Naive B cell (primary cell): ENCODE measurements around the gene ABHD2. TPM values are rescaled to one million over a fixed set of nuclear protein-coding genes. Genes with fewer than 3 reads are reported as not detected.
"Not testable (repeated sequence)": the region's sequence is repeated elsewhere in the genome, so short reads cannot be mapped to it uniquely, and the experiment has no call there.

Source experiments
- ATAC-seq, 2 donors: fragments of 150-1000 bp; cut with Tn5 transposase; 2 replicates each; pipeline ENCODE4 v1.10.0; 2021; ENCODE audit warnings: low read depth in 2 of 2, mild to moderate bottlenecking in 2 of 2, moderate library complexity in 2 of 2
- DNase-seq: peaks from one replicate; pipeline ENCODE4 v3.0.0; 2022
- H3K27ac Mint-ChIP-seq, 6 donors: one replicate each; pipeline ENCODE4 v1.8.0; 2020 to 2022; ENCODE audit warnings: mild to moderate bottlenecking in 6 of 6, mixed read lengths in 6 of 6, moderate library complexity in 5 of 6, inconsistent platforms in 2 of 6
- H3K27me3 Mint-ChIP-seq, 3 donors: one replicate each; pipeline ENCODE4 v1.8.0; 2021 to 2022; ENCODE audit warnings: mixed read lengths in 3 of 3, mild to moderate bottlenecking in 1 of 3
- H3K36me3 Mint-ChIP-seq, 2 donors: one replicate each; pipeline ENCODE4 v1.8.0; 2020 to 2022; ENCODE audit warnings: mixed read lengths in 2 of 2, inconsistent platforms in 1 of 2, mild to moderate bottlenecking in 1 of 2
- H3K4me1 Mint-ChIP-seq, 3 donors: one replicate each; pipeline ENCODE4 v1.8.0; 2020 to 2022; ENCODE audit warnings: mixed read lengths in 3 of 3, inconsistent platforms in 1 of 3, mild to moderate bottlenecking in 1 of 3, moderate library complexity in 1 of 3
- H3K4me3 Mint-ChIP-seq, 8 donors: one replicate each; pipeline ENCODE4 v1.8.0; 2020 to 2022; ENCODE audit warnings: mild to moderate bottlenecking in 8 of 8, mixed read lengths in 8 of 8, moderate library complexity in 8 of 8, inconsistent platforms in 2 of 8
- H3K9me3 Mint-ChIP-seq, 7 donors: one replicate each; pipeline ENCODE4 v1.8.0; 2020 to 2022; ENCODE audit warnings: mixed read lengths in 7 of 7, mild to moderate bottlenecking in 5 of 7, inconsistent platforms in 2 of 7, moderate library complexity in 1 of 7
- polyA plus RNA-seq, 6 donors: library from polyadenylated mRNA; unstranded; fragments of 300-500 nt; fragmentation: Illumina TruSeq; gene quantifications; one replicate each; pipeline ENCODE4 v1.2.3, GENCODE V29; 2021; ENCODE audit warnings: low read depth in 6 of 6

Gene ABHD2
- polyA plus RNA-seq, 6 donors from 2014 or later = 5.4 to 17.6 (median 12.1) TPM

GRCh38 chr15:89250142-89250541 lies 161.9 kb downstream of the ABHD2 start:
- H3K27me3 Mint-ChIP-seq, H3K36me3 Mint-ChIP-seq, H3K4me3 Mint-ChIP-seq, H3K4me1 Mint-ChIP-seq, H3K27ac Mint-ChIP-seq, DNase-seq, H3K9me3 Mint-ChIP-seq, ATAC-seq: not testable (repeated sequence)

Other genes with a start within 250 kb of the ABHD2 start
- gene HAPLN3, start 192.9 kb upstream of the ABHD2 start, polyA plus RNA-seq = 1 to 10 TPM; 2.1 to 4.5 (median 2.7) TPM
- gene MFGE8, start 175.1 kb upstream of the ABHD2 start, polyA plus RNA-seq = 1 to 10 TPM in 5 of 6 donors, not detected in 1; 1.2 to 4.0 (median 1.8) TPM
- not detected for gene RLBP1, start 133.1 kb downstream of the ABHD2 start, polyA plus RNA-seq
- 1 to 10 TPM; 2.6 to 8.2 (median 5.1) TPM for gene FANCI, start 155.5 kb downstream of the ABHD2 start, polyA plus RNA-seq
- 10 to 100 TPM; 23.7 to 61.3 (median 28.5) TPM for gene POLG, start 246.4 kb downstream of the ABHD2 start, polyA plus RNA-seq